NCI-H146 (cell line): ENCODE data around the gene DENND1B.
"Not testable (repeated sequence)": the region's sequence is repeated elsewhere in the genome, so short reads cannot be mapped to it uniquely, and the experiment has no call there.

Experiments
- DNase-seq: peaks from one replicate; lab custom pipeline; 2025; lab: John Stamatoyannopoulos, UW

Gene DENND1B

DNA sequence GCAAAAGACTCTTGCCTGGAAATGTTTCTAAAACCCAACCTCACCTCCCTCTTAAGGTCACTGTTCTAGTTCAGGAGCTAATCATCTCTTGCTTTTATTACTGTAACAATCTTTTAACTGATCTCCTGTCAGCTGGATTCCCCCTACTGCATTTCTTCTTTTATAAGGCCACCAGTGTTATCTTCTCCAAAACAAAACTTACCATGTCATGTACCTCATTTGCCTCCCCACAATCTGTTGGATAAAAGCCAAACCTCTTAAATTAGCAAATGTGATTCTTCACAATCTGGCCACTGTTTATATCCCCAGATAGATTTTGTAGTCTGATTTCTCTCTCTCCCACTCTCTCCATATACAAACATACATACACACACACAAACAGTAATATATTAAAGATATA lies 143.3 kb downstream of the DENND1B start:
- DNase-seq, result no peak

DNA sequence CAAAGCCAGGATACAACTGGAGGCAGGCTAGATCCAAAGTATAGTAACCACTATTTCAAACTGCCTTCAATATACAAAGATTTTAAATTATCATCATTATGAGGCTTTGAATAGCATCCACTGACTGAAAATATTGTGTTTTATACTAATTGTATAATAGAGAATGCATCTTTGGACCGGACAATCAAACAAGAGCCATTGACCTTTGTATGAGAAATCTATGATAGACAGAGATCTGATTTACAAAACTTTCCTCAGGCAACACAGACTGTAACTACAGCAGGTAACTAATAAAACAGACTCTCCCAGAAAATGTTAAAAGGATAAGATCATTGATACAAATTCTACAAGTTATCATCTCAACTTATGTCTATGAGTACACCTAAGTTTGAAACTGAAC lies 152.9 kb downstream of the DENND1B start:
- no peak for DNase-seq

DNA sequence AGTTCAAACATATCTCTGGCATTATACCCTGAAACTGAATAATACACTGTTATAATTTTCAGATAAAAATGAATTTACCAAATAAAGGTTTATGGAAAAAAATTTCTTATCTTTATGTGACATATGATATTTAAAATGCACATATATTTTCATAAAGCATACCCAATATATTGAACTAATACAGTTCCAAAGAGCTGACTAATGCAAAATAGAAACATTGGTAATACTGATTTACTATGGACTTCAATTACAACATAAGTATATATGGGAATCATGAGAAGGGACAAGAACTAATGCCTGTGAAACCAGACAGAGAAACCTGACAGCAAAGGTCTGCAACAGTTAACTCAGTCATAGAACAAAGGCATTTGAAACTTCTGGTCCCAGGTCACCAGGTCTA lies 153.5 kb downstream of the DENND1B start:
- DNase-seq, result no peak

DNA sequence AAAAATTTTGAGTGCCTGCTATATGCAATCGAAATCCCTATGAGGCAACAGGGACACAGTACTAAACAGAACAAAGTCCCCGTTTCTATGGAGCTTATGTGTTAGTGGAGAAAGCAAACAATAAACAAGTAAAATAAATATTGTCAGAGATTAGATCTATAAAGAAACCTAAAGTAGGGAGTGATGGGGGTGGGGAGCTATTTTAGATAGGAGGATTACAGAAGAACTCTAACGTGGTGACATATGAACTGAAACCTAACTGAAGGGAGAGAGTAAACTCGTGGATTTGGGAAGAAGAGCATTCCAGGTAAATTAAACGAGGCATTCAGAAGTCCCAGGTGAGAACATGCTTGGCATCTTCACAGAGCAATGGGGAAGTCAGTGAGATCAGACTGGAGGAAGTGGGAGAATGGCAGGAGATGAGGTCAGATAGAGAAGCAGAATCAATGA lies 154.5 kb downstream of the DENND1B start:
- no peak for DNase-seq

DNA sequence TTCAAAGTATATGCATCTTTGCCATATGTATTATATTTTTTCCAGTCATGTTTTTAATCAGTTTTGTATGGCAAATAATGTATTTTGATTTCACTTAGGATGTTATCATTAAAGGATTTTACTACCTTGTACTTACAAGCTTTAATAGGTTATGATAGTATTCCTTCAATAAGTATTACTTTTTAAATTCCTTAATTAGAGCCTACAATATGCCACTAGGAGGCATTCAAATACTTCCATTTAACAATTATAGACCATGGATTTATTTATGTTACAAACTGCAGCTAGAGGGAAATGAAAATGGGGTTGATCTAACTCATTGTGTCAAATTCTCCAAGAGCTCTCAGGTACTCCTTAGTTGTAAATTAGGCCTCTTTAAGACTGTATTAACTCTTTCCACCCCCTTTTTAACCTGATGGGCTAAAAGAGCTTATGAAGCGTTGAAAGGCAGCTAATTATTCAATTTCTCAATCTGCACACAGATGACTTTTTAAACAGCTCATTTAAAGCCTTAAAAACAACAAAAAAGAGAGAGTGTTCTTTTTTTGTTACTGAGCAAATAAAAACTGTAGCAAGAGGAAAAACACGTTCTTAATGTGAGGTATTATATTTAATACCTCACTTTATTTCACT lies 156.2 kb downstream of the DENND1B start:
- DNase-seq, result no peak

DNA sequence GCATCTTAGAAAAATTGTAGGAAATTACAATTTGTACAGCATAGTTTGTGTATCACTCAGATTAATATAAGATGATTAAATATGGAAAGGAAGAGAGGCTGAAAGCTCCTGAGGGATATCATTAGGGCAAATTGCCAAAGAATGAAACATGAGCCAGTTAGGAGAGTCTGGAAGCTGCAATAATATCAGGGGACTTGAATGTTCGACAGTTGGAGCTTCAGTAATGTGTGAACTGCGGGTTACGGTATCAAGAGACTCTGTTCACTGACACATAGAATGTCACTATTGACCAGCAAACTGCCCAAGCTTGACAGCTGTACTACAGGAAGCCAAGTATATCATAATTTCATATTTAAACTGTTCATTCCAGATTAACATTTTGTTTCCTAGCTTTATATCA lies 157.2 kb downstream of the DENND1B start:
- DNase-seq, result no peak

DNA sequence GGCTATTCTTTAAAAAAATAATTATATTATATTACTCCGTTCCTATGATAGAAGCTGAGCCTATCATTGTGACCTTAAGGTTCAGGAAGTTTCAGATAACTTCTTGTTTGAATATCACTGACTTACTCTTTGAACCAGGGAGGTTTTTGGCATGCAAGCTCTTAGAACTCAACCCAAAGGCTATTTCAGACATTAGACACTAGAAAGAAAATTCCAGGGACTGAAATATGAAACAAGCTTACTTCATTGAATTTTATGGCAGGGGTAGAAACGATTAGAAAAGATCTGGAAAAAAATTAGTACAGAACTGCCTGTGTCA lies 159.6 kb downstream of the DENND1B start:
- DNase-seq, result no peak

DNA sequence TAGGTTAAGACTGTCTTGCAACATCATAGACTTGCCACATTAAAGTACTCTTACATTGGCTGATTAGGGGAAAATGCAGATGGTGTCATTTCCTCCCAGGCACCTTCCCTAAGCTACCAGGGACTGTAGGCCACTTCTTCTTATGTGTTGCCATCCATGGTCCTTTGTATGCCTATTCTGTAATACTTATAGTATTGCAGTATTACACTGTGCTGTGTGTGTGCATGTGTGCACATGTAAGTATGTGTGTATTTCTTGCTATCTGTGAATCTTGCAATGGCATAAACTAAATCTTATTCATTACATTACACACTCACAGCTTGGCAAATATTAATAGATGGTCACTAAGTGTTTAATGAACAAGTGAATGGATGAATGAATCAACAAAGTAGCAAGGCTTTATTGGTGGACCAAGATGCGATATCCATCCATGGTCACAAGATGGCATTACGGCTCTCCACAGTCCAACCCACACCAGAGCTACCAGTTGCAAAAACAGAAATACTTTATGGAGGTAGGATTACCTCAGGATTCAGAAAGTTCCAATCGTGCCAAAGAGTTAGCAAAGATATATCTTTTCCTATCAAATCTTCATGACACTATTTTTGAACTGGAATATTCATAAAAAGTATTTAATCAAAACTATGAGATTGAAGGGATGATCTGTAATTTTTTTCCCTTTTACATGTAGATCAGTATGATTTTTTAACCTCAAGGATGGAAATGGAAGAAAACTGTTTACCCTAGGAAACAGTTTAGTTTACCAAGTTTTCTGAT lies 160.2 kb downstream of the DENND1B start:
- DNase-seq, result peak; percentile 1

DNA sequence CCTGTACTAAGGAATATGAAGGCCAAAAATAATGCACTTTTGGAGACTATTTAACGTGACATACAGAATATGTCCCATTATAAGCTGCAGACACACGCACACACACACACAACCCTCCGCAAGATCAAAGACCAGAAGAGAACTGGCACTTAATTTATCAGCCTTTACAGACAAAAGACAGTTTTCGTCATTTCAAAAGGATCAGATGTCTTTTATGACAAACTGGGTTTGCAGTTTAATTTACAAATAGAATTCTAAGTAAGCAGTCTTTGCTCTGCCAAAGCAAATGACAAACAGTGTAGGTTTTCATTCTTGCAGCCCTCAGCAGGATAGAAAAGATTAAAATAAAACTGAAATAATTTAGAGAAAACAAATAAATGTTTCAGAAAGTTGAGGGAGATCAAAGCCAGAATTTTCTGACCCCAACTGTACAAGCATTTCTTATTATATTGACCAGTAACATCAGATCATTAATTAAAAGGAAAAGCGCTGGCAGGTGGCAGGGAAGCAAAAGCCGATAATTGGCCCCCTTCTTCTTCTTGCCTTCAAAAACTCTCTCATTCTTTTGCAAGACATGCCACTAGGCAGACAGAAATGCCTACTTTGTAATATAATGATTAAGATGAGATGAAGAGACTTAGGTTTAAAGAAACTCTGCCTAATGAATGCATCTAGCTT lies 169.0 kb downstream of the DENND1B start:
- no peak for DNase-seq

DNA sequence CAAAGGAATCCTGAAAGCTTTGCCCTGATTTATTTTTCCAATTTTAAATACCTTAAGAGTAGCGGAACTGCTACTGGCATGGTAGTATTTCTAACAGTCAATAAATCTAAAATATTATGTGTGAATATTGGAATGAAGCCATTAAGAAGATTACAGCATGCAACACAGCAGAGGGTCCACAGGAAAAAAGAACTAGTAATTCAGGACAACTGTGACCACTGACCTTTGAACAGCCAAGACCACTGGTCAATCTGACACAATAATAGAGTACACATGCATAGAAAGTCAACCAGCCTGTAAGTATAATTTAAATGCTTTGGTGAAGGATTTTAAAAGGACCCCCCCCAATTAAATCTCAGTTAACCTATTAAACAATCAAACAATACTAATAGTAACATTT lies 171.0 kb downstream of the DENND1B start:
- no peak for DNase-seq

DNA sequence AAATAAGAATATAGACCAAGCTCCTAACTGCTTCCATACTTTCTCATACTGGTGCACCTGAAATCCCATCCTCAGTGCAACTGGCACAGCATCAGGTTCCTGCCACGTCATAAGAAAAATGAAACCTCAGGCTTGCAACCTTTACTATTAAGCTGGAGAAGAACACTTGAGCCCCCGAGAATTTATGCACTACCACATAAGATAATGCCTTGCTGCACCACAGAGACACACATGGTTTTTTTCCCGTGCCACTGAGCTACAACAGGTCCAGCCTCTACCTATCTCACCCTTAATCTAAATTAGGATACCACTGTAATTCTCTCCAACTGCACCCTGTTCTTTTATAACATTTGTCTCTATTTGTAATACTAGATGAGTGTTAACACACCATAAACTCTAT lies 174.5 kb downstream of the DENND1B start:
- DNase-seq, result no peak

DNA sequence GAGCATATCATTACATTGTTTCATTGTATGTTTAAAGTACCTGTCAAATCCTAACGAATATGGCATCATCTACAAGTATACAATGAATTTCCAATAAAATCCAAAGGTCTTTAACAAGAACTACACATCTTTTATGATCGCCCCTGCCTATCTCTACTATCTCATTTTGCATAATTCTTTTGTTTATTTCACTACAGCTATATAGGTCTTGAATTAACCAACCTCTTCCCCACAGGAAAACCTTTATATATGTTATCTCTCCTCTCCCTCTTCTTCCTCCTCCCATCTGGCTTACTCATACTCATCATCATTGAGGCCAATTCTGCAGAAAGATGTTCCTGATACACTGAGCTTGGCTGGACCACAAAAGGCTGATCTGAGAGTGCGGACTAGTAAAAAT lies 175.5 kb downstream of the DENND1B start:
- no peak for DNase-seq

DNA sequence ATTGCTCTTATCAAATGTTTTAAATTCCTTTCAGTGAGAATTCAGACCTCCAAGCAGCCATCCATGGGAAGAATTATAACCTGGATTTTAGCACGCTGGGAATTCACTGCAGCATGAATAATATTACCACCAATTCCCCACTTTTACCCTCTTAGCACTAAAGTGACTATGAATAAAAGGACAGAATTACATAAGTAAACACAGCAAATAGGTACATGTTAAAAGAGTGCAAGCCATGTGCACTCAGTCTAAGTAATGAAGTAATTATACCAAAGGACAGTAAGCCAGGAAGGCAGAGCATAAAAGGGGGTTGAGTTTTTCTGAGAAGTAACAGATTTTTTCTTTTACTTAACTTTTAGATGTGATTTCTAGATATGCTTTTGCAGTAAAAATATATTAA lies 176.3 kb downstream of the DENND1B start:
- DNase-seq, result no peak

DNA sequence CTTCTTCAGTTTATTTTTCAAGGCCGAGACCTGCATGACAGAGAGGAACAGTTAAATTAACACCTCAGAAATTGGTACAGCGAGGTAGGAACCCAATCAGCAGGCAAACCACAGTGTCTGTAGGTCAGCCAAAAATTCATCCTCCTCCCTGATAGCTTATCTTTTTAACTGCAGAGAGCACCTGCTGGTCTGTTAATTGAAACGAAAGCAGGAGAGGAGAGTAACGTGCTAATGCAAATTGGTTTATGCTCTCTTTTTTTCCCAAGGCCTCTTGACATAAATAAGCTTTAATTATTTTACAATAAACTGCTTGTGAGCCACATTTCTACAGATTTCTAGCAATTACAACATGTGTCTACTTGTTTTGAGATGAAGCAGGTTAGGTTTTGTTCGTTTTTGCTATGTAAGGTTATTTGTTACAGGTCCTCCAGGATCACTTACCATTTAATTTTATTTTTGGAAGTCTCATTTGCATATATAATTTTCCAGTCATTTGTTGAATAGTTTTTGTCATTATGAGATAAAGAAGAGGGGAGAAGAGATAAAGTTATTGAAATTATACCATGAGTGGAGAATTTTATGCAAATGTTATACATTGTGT lies 179.9 kb downstream of the DENND1B start:
- DNase-seq, result no peak

DNA sequence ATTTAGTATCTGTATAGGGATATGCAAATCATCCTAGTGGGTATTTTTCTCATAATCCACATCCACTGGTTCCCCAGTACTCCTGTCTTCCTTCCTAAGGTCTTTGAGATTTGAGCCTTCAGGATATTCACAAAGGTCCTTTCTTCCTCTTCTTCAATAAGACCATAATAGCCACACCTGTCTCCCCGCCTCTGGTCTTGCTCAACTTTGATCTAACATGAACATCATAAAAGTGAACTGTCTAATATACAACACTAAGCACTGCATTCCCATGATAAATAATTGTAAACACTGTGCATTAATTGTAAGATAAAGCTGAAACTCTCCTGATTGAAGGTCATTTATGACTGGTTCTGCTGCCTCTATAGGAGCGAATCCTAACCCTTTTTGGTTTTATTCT lies 184.6 kb downstream of the DENND1B start:
- no peak for DNase-seq

DNA sequence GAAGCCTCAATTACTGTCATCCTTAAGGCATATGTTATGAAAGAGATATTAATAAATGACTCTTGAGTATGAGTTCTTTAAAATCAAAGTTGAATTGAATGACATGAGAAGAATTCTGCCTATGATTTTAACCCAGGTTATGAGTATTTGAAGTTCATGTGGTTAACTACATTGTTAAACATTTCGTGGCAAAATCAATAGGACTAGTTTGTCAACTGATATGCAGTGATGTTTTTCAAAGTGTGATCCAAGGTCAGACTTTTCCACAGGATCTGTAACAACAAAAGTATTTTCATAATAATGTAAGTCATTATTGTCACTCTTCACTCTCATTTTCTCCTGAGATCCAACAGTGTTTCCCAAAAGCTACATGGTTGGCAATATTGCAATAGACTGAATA lies 189.5 kb downstream of the DENND1B start:
- no peak for DNase-seq

DNA sequence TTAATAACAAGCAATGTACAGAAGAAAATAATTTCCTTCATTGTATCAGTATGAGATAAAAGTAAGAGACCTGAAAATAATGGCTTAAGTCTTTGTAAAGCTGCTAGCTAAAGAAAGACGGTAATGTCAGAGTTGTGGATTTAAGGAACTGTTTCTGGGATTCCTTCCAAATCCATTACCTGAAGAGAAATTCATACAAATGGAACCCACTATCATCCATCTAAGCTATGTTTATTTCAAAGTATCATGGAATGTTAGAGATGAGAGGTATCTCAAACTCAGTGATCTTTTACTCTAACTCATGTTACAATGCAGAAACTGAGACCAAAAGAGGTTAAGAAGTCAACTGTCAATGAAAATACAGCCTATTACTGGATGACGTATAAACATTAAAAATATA lies 197.7 kb downstream of the DENND1B start:
- DNase-seq, result no peak

DNA sequence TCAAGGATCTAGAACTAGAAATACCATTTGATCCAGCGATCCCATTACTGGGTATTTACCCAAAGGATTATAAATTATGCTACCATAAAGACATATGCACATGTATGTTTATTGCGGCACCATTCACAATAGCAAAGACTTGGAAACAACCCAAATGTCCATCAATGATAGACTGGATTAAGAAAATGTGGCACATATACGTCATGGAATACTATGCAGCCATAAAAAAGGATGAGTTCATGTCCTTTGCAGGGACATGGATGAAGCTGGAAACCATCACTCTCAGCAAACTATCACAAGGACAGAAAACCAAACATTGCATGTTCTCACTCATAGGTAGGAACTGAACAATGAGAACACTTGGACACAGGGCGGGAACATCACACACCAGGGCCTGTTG lies 199.7 kb downstream of the DENND1B start:
- DNase-seq, result not testable (repeated sequence)

DNA sequence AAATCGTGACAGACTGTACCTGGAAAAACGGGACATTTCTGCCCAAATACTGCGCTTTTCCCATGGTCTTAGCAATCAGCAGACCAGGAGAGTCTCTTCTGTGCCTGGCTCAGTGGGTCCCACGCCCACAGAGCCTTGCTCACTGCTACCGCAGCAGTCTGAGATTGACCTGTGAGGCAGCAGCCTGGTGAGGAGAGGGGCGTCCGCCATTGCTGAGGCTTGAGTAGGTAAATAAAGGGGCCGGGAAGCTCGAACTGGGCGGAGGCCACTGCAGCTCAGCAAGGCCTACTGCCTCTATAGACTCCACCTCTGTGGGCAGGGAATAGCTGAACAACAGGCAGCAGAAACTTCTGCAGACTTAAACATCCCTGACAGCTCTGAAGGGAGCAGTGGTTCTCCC lies 203.1 kb downstream of the DENND1B start:
- DNase-seq, result no peak

DNA sequence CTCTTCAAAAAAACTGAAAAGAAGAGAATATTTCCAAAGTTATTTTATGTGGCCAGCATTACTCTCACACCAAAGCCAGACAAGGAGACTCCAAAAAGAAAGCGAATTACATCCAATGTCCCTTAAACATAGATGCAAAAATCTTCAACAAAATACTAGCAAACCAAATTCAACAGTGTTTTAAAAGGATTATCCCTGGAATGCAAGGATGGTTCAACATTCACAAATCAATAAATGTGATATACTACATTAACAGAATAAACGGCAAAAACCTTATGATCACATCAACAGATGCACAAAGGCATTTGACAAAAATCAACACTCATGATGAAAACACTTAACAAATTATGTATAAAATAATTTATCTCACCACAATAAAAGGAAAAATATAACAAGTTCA lies 207.8 kb downstream of the DENND1B start:
- no peak for DNase-seq

DNA sequence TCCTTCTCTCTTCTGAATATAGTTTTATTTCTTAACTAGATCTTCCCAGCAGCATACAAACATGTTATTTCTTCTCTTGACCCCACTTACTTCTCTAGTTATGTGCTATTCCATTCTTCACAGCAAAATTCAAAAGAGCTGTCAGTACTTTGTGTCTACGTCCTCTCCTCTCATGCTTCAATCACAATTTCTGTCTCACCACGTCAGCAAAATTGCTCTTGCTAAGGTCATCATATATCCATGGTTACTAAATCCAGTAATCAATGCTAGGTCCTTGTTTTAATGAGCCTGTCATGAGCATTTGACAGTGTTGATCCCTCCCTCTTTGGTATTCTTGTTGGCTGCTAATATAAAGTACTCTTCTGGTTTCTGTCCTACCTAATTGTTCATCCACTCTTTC lies 214.2 kb downstream of the DENND1B start:
- DNase-seq, result no peak

DNA sequence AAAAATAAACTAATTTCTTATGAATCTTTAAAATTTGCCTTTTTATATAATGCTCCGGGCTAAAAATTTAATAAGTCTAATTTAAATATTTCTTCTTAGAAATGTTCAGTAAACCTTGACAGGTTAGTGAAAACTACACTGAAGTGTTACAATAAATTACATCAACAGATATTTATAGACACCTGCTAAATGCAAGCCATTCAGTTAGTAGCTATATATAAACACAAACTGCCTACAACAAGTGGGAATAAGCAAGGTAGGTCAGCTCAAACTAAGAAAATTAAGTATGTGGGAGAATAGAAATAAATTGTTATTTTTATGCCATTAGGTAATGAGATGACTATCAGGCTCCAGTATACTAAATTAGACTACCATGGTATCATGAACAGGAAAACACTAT lies 215.6 kb downstream of the DENND1B start:
- DNase-seq, result no peak

DNA sequence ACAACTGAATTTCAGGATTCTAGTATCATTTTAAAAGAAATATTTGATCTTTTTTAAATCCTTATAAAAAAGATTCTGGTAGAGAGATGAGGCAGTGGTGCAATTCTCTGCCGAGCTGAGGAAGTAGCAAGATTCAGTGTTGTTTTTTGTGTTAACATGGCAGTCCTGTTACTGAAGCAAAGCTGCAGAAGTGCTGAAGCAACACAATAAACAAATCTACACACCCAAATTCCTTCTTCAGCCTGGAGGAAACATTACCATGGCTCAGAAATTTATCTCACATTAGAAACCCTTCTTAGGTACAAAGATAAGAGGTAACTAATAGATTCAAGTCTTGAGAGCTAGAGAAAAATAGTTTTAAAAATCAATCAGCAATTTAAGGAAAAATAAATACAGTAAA lies 216.0 kb downstream of the DENND1B start:
- DNase-seq, result no peak
